GM19043 (cell line): ENCODE results near the gene CACNA1C.

Experiments
- ATAC-seq: cut with Tn5 transposase; IDR thresholded peaks from one replicate; pipeline ENCODE4 v1.9.1; 2021; ENCODE audit warnings: low read depth; ENCODE audit not compliant: unreplicated experiment

Gene CACNA1C

DNA sequence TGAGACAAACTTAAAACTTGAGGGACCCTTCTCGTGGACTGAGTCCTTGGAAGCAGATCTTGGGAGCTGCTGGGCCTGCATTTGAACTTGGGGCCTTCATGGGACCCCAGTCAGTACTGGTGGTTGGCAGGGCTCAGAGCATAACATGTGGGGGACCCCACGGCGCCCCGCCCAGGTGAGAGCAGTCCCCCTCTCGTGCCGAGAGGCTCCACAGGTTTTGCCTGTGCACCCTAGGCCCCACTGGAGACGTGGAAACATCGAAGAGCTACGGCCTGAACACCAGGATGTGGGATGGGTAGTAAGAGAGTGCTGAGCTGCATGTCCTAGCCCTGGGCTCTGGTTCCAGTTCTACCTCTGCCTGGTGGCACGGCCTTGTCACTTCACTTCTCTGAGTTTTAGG is 84.1 kb downstream of the CACNA1C start:
- ATAC-seq, result no peak

DNA sequence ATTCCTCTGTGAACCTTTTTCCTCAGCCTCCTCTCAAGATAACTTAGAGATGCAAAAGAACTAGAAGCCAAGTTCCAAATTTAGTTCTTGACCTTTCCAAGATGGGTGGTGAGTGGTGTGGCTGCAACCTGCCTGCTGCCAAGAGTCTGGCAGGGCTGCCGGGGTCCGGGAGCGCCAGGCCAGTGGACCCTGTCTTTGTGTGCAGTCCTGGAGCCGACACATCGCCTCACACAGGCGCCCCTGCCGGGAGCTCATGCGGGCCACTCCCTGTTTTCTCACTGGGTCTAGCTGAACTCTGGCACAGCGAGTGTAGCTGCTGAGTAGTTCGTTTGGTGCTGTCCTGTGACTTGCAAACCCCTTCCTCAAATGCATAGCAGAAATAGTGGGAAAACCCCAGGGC is 84.9 kb downstream of the CACNA1C start:
- ATAC-seq, result no peak

DNA sequence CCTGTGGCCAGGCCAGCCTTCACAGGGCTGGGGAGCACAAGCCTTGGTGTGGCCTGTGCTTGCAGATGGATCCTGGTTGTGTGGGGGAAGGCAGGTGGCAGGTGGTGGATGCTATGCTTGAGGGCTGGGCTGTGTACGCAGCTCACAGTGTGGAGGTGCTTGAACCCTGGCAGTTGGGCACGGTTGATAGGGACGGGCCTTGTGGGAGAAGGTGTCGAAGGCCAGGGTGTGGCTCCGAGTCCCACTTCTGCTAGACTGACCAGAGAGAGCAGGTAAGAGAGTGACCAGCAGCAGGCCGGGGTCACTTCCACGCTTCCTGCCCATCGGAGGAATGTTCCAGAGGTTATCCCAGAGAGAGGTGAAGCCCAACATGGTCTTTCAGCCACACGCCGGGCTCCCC is 85.5 kb downstream of the CACNA1C start:
- ATAC-seq, result no peak

DNA sequence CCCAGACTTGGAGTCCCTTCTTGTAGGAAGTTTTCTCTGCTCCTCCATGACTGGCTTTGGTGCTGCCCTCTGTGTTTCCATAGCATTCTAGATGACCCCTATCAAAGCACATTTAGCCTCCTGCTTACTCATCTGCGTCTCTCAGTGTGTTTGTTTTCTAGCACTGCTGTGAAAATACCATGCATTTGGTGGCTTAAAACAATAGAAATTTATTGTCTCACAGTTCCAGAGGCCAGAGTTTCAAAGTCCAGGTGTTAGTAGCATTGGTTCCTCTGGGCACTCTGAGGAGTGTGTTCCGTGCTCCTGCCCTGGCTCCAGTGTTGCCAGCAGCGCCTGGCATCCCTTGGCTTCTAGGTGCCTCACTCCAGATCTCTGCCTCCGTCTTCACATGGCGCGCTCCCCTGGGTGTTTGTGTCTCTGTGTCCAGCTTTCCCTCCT is 86.1 kb downstream of the CACNA1C start:
- ATAC-seq, result no peak

DNA sequence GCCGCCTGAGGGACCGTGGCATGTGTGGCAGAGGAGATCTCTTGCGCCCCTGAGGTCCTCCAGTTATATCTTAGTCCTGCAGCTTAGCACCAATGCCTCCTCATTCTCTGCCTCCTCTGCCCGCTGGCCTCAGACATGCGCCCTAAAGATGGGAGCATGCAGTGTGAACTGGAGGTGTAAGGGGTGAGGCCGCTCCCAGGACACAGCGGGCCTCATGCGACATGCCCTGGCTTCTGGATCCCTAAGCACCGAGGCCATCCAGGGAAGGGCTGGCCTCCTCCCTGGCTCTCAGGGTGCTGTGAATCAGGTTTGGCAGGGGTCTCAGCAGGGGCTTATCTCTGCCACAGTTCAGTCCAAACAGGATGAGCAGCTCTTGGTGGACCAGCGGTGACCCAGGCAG is 86.9 kb downstream of the CACNA1C start:
- ATAC-seq, result no peak

GRCh38 chr12:2140858-2141519 is 88.2 kb downstream of the CACNA1C start:
- ATAC-seq, result no peak

DNA sequence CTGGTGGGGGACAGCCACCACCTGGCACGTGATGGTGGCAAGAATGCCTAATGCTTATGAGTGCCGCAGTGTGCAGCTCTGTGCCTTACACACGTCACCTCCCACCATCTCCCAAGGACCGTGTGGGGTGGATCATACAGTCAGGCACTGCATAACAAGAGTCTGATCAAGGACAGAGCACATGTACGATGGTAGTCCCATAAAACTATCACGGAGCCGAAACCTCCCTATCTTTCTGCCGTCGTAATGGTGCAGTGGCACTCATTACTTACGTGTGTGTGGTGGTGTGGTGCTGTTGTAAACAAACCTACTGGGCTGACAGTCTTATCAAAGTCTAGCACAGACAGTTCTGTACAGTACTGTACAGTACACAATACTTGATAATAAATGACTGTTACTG is 89.3 kb downstream of the CACNA1C start:
- no peak for ATAC-seq

GRCh38 chr12:2144951-2145350 is 92.2 kb downstream of the CACNA1C start:
- ATAC-seq, result no peak

GRCh38 chr12:2145433-2145998 is 92.7 kb downstream of the CACNA1C start:
- ATAC-seq, result no peak

DNA sequence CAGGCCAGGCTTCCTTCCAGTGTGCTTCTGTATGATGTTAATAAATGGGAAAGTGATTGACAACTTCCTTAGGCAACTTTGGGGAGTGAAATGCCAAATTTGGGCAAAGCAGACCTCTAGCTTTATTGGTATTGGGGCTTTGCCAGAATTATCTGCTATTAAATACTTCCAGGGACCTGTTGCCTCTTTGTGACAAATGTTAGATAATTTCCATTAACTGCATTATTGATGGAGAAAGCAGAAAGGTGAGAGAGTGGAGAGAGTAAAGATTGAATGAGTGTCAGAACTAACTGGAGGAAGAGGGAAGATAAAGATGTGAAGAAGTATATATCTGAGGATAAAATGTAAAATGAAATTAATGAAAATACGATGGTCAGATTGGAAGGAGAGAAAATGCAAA is 94.5 kb downstream of the CACNA1C start:
- ATAC-seq, result no peak

DNA sequence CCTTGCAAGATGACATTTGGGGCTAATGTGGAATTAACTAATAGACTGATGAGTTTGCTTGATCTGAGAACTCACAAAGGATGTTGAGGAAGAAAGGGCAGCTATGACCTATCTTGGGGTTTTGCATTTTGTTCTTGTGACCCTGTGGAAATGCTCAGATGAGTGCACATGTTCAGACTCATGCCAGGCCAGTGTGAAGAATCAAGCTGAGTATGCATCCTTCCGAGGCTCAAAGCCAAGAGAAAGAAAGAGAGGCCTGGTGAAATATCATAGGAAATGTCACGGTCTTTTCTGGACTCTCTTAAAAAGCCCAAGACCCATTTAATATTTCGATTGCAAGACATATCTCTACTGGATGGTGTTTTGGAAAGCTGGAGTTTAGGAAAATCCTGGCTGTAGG is 96.3 kb downstream of the CACNA1C start:
- ATAC-seq, result no peak

- ATAC-seq, result no peak
These were observed 98.0 kb downstream of the CACNA1C start for GRCh38 chr12:2150833-2151232.

GRCh38 chr12:2151391-2151790 is 98.6 kb downstream of the CACNA1C start:
- ATAC-seq, result no peak

DNA sequence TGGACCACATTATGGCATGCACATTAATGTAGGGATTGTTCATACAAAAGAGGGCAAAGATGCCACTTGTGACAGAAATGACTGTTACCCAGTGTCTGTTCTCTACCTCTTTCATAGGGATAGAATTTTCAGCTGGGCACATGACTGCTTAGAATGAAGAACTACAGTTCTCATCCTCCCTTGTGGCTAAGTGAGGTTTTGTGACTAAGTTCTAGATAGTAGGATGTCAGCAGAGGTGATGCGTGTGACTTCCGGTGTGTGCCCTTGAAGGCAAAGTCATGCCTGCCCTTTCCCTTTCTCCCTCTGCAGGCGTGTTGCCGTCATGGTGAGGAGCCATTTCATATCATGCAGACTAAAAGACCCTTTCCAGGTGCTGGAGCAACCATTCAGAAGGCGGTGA is 99.3 kb downstream of the CACNA1C start:
- ATAC-seq, result no peak

DNA sequence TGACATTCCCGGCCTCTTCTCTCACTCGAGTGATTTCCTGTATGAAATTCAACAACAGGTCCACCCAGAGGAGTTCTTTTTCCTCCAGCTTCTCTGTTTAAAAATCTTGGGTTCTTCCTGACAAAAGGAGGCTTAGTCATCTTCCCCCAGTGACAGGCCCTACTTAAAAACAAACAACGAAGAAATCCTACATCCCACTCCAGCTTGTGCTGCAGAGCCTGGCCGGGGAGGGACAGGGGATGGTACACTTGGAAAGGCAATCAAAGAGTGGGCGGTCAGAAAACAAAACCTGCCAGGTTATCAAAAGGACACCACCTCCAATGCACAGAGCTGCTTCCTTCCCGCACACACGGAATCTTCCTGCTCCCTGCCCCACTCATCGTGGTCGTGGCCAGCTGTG is 101.3 kb downstream of the CACNA1C start:
- no peak for ATAC-seq

DNA sequence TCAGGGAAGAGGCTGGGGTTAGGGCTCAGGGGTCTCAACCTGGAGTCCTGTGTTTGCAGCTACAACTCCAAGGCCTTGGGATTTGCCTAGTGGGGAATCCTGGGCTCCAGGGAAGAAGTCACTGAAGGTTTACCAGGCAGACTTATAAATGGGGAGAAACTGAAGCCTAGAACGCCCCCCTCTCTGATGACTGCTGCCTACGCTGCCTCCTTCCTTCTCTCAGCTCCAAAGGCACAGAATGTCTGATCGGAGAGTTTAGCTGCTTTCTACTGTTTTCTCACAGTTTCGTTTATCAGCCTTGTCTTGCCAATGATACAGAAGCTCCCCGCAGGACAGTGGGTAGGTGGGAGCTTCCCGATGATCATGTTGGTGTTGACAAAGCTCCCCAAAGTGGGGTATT is 101.7 kb downstream of the CACNA1C start:
- no peak for ATAC-seq

GRCh38 chr12:2156333-2156732 is 103.5 kb downstream of the CACNA1C start:
- ATAC-seq, result no peak

DNA sequence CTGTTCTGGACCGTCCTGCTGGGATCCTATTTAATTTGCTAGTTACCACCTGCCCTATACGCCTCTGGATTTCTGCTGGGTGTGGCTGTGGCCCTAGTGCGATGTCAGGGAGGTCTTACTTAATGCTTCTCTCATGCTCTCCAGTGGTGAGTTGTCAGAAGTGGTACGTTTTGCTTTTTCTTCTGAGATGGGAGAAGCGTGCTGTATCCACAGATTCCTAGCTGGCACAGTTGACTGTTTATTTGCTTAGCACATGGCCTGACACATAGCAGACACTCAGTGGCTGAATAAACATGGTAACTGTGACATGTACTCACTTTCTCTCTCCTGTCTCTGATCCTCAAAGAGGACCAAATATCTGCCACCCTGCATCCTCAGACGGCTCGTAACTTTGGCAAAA is 107.3 kb downstream of the CACNA1C start:
- ATAC-seq, result no peak

DNA sequence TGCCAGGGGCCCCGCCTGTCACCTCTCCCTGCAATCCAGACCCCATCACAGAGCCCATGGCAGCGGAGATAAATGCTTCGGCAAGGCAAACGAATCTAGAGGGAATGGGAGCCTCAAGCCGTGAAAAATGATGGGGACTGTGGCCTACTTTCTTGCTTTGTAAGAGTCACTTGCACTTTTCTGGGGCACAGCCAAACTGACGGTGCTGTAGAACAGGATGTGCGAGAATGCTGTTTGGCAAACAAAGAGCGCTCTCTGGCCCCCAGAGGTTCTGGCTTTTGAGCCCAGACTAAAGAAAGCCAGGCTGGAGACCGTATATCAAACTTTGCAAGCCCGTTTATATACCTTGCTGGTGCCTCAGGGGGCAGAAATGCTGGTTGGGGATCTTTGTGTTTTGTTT is 108.7 kb downstream of the CACNA1C start:
- ATAC-seq, result no peak

GRCh38 chr12:2163177-2163941 is 110.6 kb downstream of the CACNA1C start:
- no peak for ATAC-seq

DNA sequence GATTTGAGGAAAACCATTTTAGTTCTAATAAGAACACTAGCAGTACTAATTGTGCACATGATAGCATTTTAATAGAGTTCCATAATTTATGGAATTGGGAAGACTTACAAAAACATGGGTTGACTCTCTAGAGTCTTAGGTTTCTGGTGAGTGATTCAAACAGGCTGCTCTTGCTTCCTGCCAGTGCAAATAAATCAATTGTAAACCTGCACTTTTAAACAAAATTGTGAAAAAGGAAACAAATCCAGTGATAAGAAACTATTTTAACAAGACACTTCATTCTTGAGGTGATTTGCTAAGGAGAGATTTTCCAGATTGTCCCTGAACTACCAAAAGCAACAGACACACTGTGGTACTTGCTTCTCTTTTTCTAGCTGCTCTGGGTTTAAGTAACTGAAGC is 112.2 kb downstream of the CACNA1C start:
- ATAC-seq, result no peak

DNA sequence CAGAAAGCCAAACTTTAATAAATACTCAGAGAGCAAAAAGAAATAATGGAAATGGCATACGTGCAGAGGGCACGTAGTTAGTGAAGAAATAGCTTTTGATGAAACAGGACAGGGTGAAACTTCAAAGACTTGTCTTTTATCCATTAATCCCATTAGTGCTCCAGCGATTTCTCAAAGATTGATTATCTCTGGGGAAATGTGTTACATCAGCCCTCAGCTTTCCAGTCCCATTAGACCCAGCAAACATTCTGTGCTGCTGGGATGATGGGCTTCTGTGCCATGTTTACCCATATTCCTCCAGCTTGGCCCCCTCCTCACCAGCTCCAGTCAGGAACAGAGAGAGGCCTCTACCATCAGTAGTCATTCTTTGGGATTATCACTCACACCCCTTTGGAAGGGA is 113.1 kb downstream of the CACNA1C start:
- ATAC-seq, result no peak
